WTC11 (cell line): ENCODE data around the gene MED26. TPM values are rescaled to one million over a fixed set of nuclear protein-coding genes. Genes with fewer than 3 reads are reported as not detected.
A peak's percentile ranks its signal among the peaks of the same experiment; 100 is the strongest.

Experiments used
- ATAC-seq: fragments of 200-7000 bp; cut with Tn5 transposase; 2 replicates; pipeline ENCODE4 v1.10.0; 2021; ENCODE audit warnings: mild to moderate bottlenecking, moderate library complexity
- CTCF ChIA-PET: fragments of 300-600 bp; sonication (Branson Sonifier 250); formaldehyde crosslinking; loops from one replicate; lab custom pipeline; 2021; ENCODE audit warnings: antibody characterized with exemption; lab: Charles Lee
- POLR2A ChIA-PET: fragments of 350-600 bp; sonication (Branson Sonifier 250); formaldehyde crosslinking; loops from one replicate; lab custom pipeline; 2021; ENCODE audit warnings: antibody characterized with exemption; lab: Charles Lee
- DNase-seq: peaks from one replicate; pipeline ENCODE4 v3.0.0; 2021; ENCODE audit warnings: low spot score
- H3K27ac Mint-ChIP-seq: 2 replicates; pipeline ENCODE4 v1.8.0; 2021; ENCODE audit warnings: mixed read lengths
- H3K27me3 Mint-ChIP-seq: 2 replicates; pipeline ENCODE4 v1.8.0; 2021; ENCODE audit warnings: low read depth, mild to moderate bottlenecking, moderate library complexity, mixed read lengths
- H3K36me3 Mint-ChIP-seq: 2 replicates; pipeline ENCODE4 v1.8.0; 2021; ENCODE audit warnings: mixed read lengths
- H3K4me1 Mint-ChIP-seq: 2 replicates; pipeline ENCODE4 v1.8.0; 2022; ENCODE audit warnings: mixed read lengths
- H3K4me3 Mint-ChIP-seq: 2 replicates; pipeline ENCODE4 v1.8.0; 2021; ENCODE audit warnings: mild to moderate bottlenecking, moderate library complexity, mixed read lengths
- H3K9me3 Mint-ChIP-seq: 2 replicates; pipeline ENCODE4 v1.8.0; 2021; ENCODE audit warnings: mixed read lengths
- ARID4B ChIP-seq: sonication (generic); formaldehyde crosslinking; IDR thresholded peaks from 2 replicates; pipeline ENCODE4 v1.8.0; 2023; ENCODE audit warnings: missing genetic modification reagents, mild to moderate bottlenecking, borderline replicate concordance
- CREM ChIP-seq: sonication (generic); formaldehyde crosslinking; IDR thresholded peaks from 2 replicates; pipeline ENCODE4 v1.8.1; 2022; ENCODE audit warnings: mild to moderate bottlenecking, missing genetic modification reagents, moderate library complexity
- E2F5 ChIP-seq: sonication (generic); formaldehyde crosslinking; IDR thresholded peaks from 2 replicates; pipeline ENCODE4 v1.8.1; 2022; ENCODE audit warnings: mild to moderate bottlenecking, moderate library complexity, missing genetic modification reagents
- FOXP1 ChIP-seq: sonication (generic); formaldehyde crosslinking; IDR thresholded peaks from 2 replicates; pipeline ENCODE4 v1.8.0; 2022; ENCODE audit warnings: missing genetic modification reagents, mild to moderate bottlenecking, moderate library complexity, borderline replicate concordance
- GABPB1 ChIP-seq: sonication (generic); formaldehyde crosslinking; IDR thresholded peaks from 2 replicates; pipeline ENCODE4 v1.8.1; 2023; ENCODE audit warnings: mild to moderate bottlenecking, missing genetic modification reagents
- HMGXB4 ChIP-seq: sonication (generic); formaldehyde crosslinking; IDR thresholded peaks from 2 replicates; pipeline ENCODE4 v1.8.1; 2023; ENCODE audit warnings: mild to moderate bottlenecking, moderate library complexity, missing genetic modification reagents
- IRF1 ChIP-seq: sonication (generic); formaldehyde crosslinking; IDR thresholded peaks from 2 replicates; pipeline ENCODE4 v1.8.0; 2023; ENCODE audit warnings: missing genetic modification reagents
- KAT7 ChIP-seq: sonication (generic); formaldehyde crosslinking; IDR thresholded peaks from 2 replicates; pipeline ENCODE4 v1.8.1; 2023; ENCODE audit warnings: missing genetic modification reagents, mild to moderate bottlenecking, borderline replicate concordance
- NR2C2 ChIP-seq: sonication (generic); formaldehyde crosslinking; IDR thresholded peaks from 2 replicates; pipeline ENCODE4 v1.8.0; 2022; ENCODE audit warnings: mild to moderate bottlenecking, missing genetic modification reagents
- NR3C1 ChIP-seq: sonication (generic); formaldehyde crosslinking; conservative IDR thresholded peaks from 2 replicates; pipeline ENCODE4 v1.8.1; 2023; ENCODE audit warnings: low read depth, mild to moderate bottlenecking, missing genetic modification reagents
- PREB ChIP-seq: sonication (generic); formaldehyde crosslinking; IDR thresholded peaks from 2 replicates; pipeline ENCODE4 v1.8.1; 2022; ENCODE audit warnings: mild to moderate bottlenecking, missing genetic modification reagents, moderate library complexity, borderline replicate concordance
- STAT6 ChIP-seq: sonication (generic); formaldehyde crosslinking; conservative IDR thresholded peaks from 2 replicates; pipeline ENCODE4 v1.8.1; 2023; ENCODE audit warnings: mild to moderate bottlenecking, low read depth, missing genetic modification reagents, moderate library complexity
- ZBTB21 ChIP-seq: sonication (generic); formaldehyde crosslinking; IDR thresholded peaks from 2 replicates; pipeline ENCODE4 v1.8.1; 2023; ENCODE audit warnings: mild to moderate bottlenecking, missing genetic modification reagents, borderline replicate concordance
- ZBTB43 ChIP-seq: sonication (generic); formaldehyde crosslinking; IDR thresholded peaks from 2 replicates; pipeline ENCODE4 v1.8.1; 2023; ENCODE audit warnings: mild to moderate bottlenecking, missing genetic modification reagents
- ZMAT4 ChIP-seq: fragments of 250-450 bp; sonication (Bioruptor Pico); IDR thresholded peaks from 2 replicates; pipeline ENCODE4 v1.9.0; 2021; ENCODE audit warnings: mild to moderate bottlenecking
- ZNF219 ChIP-seq: sonication (generic); formaldehyde crosslinking; IDR thresholded peaks from 2 replicates; pipeline ENCODE4 v1.8.0; 2023; ENCODE audit warnings: missing genetic modification reagents, mild to moderate bottlenecking, borderline replicate concordance
- ZNF232 ChIP-seq: sonication (generic); formaldehyde crosslinking; IDR thresholded peaks from 2 replicates; pipeline ENCODE4 v1.8.0; 2022; ENCODE audit warnings: mild to moderate bottlenecking, missing genetic modification reagents
- ZNF263 ChIP-seq: sonication (generic); formaldehyde crosslinking; IDR thresholded peaks from 2 replicates; pipeline ENCODE4 v1.8.1; 2022; ENCODE audit warnings: low read depth, mild to moderate bottlenecking, moderate library complexity, missing genetic modification reagents
- ZNF416 ChIP-seq: fragments of 250-450 bp; sonication (Bioruptor Pico); IDR thresholded peaks from 2 replicates; pipeline ENCODE4 v1.9.0; 2021; ENCODE audit warnings: mild to moderate bottlenecking, inconsistent platforms
- ZNF423 ChIP-seq: fragments of 250-450 bp; sonication (Bioruptor Pico); IDR thresholded peaks from 2 replicates; pipeline ENCODE4 v2.1.2; 2022; ENCODE audit warnings: mild to moderate bottlenecking, moderate library complexity
- total RNA-seq: library from RNA; stranded (reverse); gene quantifications from 3 replicates; pipeline ENCODE4 v1.2.3, GENCODE V29; 2021

The MED26 gene
- total RNA-seq, 1 experiment from 2014 or later, result 14.2 TPM

GRCh38 chr19:16627928-16628182 lies 149 bp downstream of the MED26 start:
- DNase-seq, result no peak
- TF ChIP-seq KAT7, result peak; percentile 51; the same call in 1 of the 2 replicates
- no peak for TF ChIP-seq HMGXB4 (CRISPR knock-in tag)
- TF ChIP-seq ZNF219 (CRISPR knock-in tag), result no peak
- TF ChIP-seq FOXP1 (CRISPR knock-in tag), result no peak
- no peak for TF ChIP-seq ZNF232 (CRISPR knock-in tag)
- no peak for TF ChIP-seq ZMAT4 (CRISPR knock-in tag)
- TF ChIP-seq ARID4B, result no peak
- TF ChIP-seq NR3C1 (CRISPR knock-in tag), result no peak
- TF ChIP-seq ZNF416, result no peak
- TF ChIP-seq, all 79 proteins: peak for 1
- no peak for ATAC-seq
- H3K9me3 Mint-ChIP-seq, result no peaks in the 10 kb centered on the region
- H3K27me3 Mint-ChIP-seq, result no peaks in the 10 kb centered on the region
- H3K4me3 Mint-ChIP-seq, result peak overlapping the region; percentile 90
- peaks cover 14% of the 10 kb centered on the region; the same call in 1 of the 2 replicates for H3K36me3 Mint-ChIP-seq
- peaks cover 29% of the 10 kb centered on the region for H3K4me1 Mint-ChIP-seq
- no peak overlapping the region for H3K27ac Mint-ChIP-seq
- POLR2A ChIA-PET, result interaction anchor here (0.6 to 1.0 kb wide), 2 partner anchors 17 to 29 kb away, joined by 3 to 4 read pairs; no protein-coding TSS in a partner anchor
- CTCF ChIA-PET, result interaction anchor here (0.8 to 1.8 kb wide), 6 partner anchors 10 to 187 kb away, joined by 3 to 4 read pairs (median 3); partner anchors contain the start of gene TMEM38A

- no peak for ATAC-seq
- Mint-ChIP-seq H3K27ac (peak overlapping the region; percentile 65), H3K36me3 (peaks cover 11% of the 10 kb centered on the region; the same call in 1 of the 2 replicates), H3K9me3 (no peaks in the 10 kb centered on the region), H3K27me3 (no peaks in the 10 kb centered on the region), H3K4me1 (peaks cover 29% of the 10 kb centered on the region), H3K4me3 (peak overlapping the region; percentile 90)
- POLR2A ChIA-PET, result interaction anchor here (1.0 kb wide), 1 partner anchor 29 kb away, joined by 3 read pairs; no protein-coding TSS in a partner anchor
- CTCF ChIA-PET, result interaction anchor here (1.0 to 1.8 kb wide), 3 partner anchors 9 to 186 kb away, joined by 3 to 4 read pairs (median 3); no protein-coding TSS in a partner anchor
- DNase-seq, result no peak
- TF ChIP-seq PREB (CRISPR knock-in tag), result no peak
- TF ChIP-seq IRF1 (CRISPR knock-in tag), result no peak
- no peak for TF ChIP-seq NR3C1 (CRISPR knock-in tag)
- no peak for TF ChIP-seq ZNF263 (CRISPR knock-in tag)
- no peak for TF ChIP-seq STAT6 (CRISPR knock-in tag)
- TF ChIP-seq ZBTB21, result no peak
- TF ChIP-seq CREM, result no peak
- TF ChIP-seq E2F5 (CRISPR knock-in tag), result no peak
- no peak for TF ChIP-seq ZBTB43 (CRISPR knock-in tag)
- TF ChIP-seq ZNF423, result no peak
- no peak for TF ChIP-seq NR2C2 (CRISPR knock-in tag)
- TF ChIP-seq GABPB1, result no peak
Observed at GRCh38 chr19:16627193-16627927, 644 bp downstream of the MED26 start.
